ENCODE data around the gene NAA20.

DNA sequence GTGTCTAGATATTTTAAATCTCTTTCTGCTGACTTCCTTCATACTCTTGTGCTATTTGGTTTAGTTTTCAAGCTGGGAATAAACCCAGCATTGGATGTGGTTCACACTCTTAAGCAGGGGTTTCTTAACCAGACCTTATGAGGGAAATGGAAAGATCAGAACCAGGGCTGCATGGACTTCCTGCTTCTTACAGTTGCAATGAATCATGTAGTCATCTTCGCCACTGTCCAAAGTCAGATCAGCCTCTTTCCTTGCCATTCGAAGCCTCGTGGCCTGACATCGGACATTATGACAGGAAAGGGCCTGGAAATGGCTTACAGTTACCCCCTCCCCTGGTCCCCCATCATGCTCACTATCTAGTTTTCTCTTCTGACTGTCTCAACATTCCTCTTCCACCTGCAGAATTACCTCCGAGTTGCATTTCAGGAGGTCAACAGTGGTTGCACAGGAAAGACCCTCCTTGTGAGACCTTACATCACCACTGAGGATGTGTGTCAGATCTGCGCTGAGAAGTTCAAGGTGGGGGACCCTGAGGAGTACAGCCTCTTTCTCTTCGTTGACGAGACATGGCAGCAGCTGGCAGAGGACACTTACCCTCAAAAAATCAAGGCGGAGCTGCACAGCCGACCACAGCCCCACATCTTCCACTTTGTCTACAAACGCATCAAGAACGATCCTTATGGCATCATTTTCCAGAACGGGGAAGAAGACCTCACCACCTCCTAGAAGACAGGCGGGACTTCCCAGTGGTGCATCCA is 16.8 kb upstream of the NAA20 start:
- no peak for TF ChIP-seq CTCF (conservative IDR thresholded peaks at IDR 0.05)
- no peak for TF ChIP-seq ZFX (IDR thresholded peaks at IDR 0.05)
